Measurements from ENCODE around the gene BAD. TPM values are rescaled to one million over a fixed set of nuclear protein-coding genes. Genes with fewer than 3 reads are reported as not detected.

BAD gene
- total RNA-seq, 2 experiments from 2014 or later, result 21.2 to 74.2 TPM

GRCh38 chr11:64251016-64251752 lies 33.3 kb downstream of the BAD start, which contains the start of gene PLCB3:
Gene PLCB3 (plus strand): TSS chr11:64251530. CDS start chr11:64251650, 120 bp downstream.
- Histone ChIP-seq H2AFZ (ENCODE audit: low read length) (peak within 1 kb of the TSS; percentile 63; the same call in 1 of the 2 replicates), H4K20me1 (ENCODE audit: insufficient read depth, low read length) (no peaks in the 10 kb centered on the region), H3K27ac (ENCODE audit: low read depth, low read length, poor library complexity, severe bottlenecking) (no peak within 1 kb of the TSS), H3K4me3 (ENCODE audit: low read depth, low read length, poor library complexity, severe bottlenecking) (peak within 1 kb of the TSS; percentile 76), H3K9me3 (ENCODE audit: low read length) (no peaks in the 10 kb centered on the region), H3K79me2 (ENCODE audit: insufficient read depth, low read depth, low read length) (peaks cover 1% of the 10 kb centered on the region; the same call in 1 of the 2 replicates), H3K9me2 (ENCODE audit: insufficient read depth, low read length) (no peaks in the 10 kb centered on the region), H3K4me2 (ENCODE audit: low read length) (peak within 1 kb of the TSS; percentile 98), H3K4me1 (ENCODE audit: insufficient read depth, low read length, poor library complexity, severe bottlenecking) (peaks cover 55% of the 10 kb centered on the region), H3K36me3 (ENCODE audit: insufficient read depth, low read length) (no peaks in the 10 kb centered on the region)
- ChIA-PET CTCF (ENCODE audit: unreplicated experiment) (interaction anchor here (1.4 kb wide), 1 partner anchor 46 kb away, joined by 3 read pairs; no protein-coding TSS in a partner anchor), POLR2A (no interaction called here)
- no TSS peak for BruUV-seq (replicated peaks)
- intact Hi-C loops (cut with micrococcal nuclease; ENCODE audit: unreplicated experiment), result loop anchor here (1.0 kb wide), 1 partner anchor 18 kb away; no protein-coding TSS in a partner anchor
- DNase-seq (ENCODE audit: low spot score), result peak; percentile 70
- peak; percentile 80 for TF ChIP-seq CTCF (conservative IDR thresholded peaks at IDR 0.05; ENCODE audit: low read length)
- no peak for TF ChIP-seq EZH2phosphoT487 (IDR thresholded peaks at IDR 0.05; ENCODE audit: borderline replicate concordance, low read depth, low read length)

DNA sequence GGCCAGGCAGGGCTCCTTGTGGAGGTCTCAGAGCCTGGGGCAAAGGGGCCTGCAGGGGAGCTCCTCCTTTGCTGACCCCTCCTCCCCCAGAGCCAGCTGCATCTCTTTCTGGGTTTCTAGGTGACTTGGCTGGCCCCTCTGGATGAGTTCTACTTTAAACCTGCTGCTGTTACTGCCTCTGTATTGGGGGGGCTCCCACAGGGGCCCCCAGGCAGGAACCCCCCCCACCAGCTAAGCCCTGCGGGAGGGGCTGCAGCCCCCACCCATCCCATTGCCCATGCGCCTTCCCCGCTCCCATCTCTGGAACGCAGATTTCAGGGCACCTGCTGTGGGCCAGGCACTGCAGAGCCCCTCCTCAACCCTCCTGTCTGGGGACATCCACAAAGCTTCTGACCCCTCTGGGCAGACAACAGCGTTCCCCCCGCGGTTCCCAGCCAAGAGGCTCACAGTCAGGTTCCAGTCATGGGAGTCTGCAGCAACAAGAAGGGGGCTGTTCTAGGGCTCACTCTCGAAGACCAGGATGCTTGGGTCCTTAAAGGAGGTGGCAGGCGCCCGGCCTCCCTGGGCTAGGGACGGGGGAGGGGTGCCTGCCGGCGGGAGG lies 34.0 kb downstream of the BAD start:
- BruUV-seq (replicated peaks), result no TSS peak
- H3K36me3 ChIP-seq (ENCODE audit: insufficient read depth, low read length), result no peaks in the 10 kb centered on the region
- peak overlapping the region; percentile 98 for H3K4me2 ChIP-seq (ENCODE audit: low read length)
- H3K9me3 ChIP-seq (ENCODE audit: low read length), result no peaks in the 10 kb centered on the region
- CTCF ChIA-PET (ENCODE audit: unreplicated experiment), result interaction anchor here (0.5 to 1.4 kb wide), 2 partner anchors 46 to 494 kb away, joined by 3 read pairs; no protein-coding TSS in a partner anchor
- peak overlapping the region; percentile 76 for H3K4me3 ChIP-seq (ENCODE audit: low read depth, low read length, poor library complexity, severe bottlenecking)
- peaks cover 8% of the 10 kb centered on the region for H3K79me2 ChIP-seq (ENCODE audit: insufficient read depth, low read depth, low read length)
- POLR2A ChIA-PET, result interaction anchor here (0.7 kb wide), 1 partner anchor 67 kb away, joined by 3 read pairs; the partner anchor contains the start of gene PRDX5
- H2AFZ ChIP-seq (ENCODE audit: low read length), result peak overlapping the region; percentile 63; the same call in 1 of the 2 replicates
- H3K4me1 ChIP-seq (ENCODE audit: insufficient read depth, low read length, poor library complexity, severe bottlenecking), result peaks cover 55% of the 10 kb centered on the region
- H4K20me1 ChIP-seq (ENCODE audit: insufficient read depth, low read length), result no peaks in the 10 kb centered on the region
- no peaks in the 10 kb centered on the region for H3K9me2 ChIP-seq (ENCODE audit: insufficient read depth, low read length)
- TF ChIP-seq EZH2phosphoT487 (IDR thresholded peaks at IDR 0.05; ENCODE audit: borderline replicate concordance, low read depth, low read length) (no peak), CTCF (conservative IDR thresholded peaks at IDR 0.05; ENCODE audit: low read length) (no peak)
- intact Hi-C loops (cut with micrococcal nuclease; ENCODE audit: unreplicated experiment), result loop anchor here (1.0 kb wide), 1 partner anchor 19 kb away; no protein-coding TSS in a partner anchor
- no peak for DNase-seq (ENCODE audit: low spot score)
- no peak overlapping the region for H3K27ac ChIP-seq (ENCODE audit: low read depth, low read length, poor library complexity, severe bottlenecking)

Measured in OCI-LY7 (cell line).